CD14-positive monocyte (primary cell): ENCODE measurements around the gene WDR55. TPM values are rescaled to one million over a fixed set of nuclear protein-coding genes. Genes with fewer than 3 reads are reported as not detected.

Experiments used
- DNase-seq, 3 donors: peaks; one replicate each; pipeline ENCODE4 v3.0.0-alpha.2; 2011 to 2022
- H2AFZ ChIP-seq: 2 replicates; pipeline ENCODE4 v1.6.0; 2012; ENCODE audit warnings: mild to moderate bottlenecking, low read depth, low read length, inconsistent platforms; ENCODE audit not compliant: insufficient read depth, poor library complexity, severe bottlenecking
- H3K27ac ChIP-seq, 2 donors: 1 replicate in 1 of 2; 2 replicates in 1 of 2; pipeline ENCODE4 v1.5.1; 2012 to 2013; ENCODE audit warnings: low read length in 2 of 2, control low read depth in 1 of 2, inconsistent platforms in 1 of 2, low read depth in 1 of 2, mild to moderate bottlenecking in 1 of 2
- H3K27me3 ChIP-seq, 2 donors: one replicate each; pipeline versions ENCODE4 v1.6.0 to v1.6.1; 2011 to 2013; ENCODE audit warnings: low read length in 2 of 2; ENCODE audit not compliant: control insufficient read depth in 2 of 2, insufficient read depth in 2 of 2
- H3K36me3 ChIP-seq, 2 donors: replicated peaks in 1 of 2; 1 replicate in 1 of 2; 2 replicates in 1 of 2; pipeline versions ENCODE4 v1.5.1 to v1.6.1; 2012 to 2013; ENCODE audit warnings: low read length in 2 of 2, control low read depth in 1 of 2, inconsistent platforms in 1 of 2, mild to moderate bottlenecking in 1 of 2; ENCODE audit not compliant: insufficient read depth in 2 of 2, control insufficient read depth in 1 of 2
- H3K4me1 ChIP-seq, 2 donors: 1 replicate in 1 of 2; 2 replicates in 1 of 2; pipeline versions ENCODE4 v1.5.1 to v1.6.1; 2012 to 2013; ENCODE audit warnings: low read length in 2 of 2, control low read depth in 1 of 2, inconsistent platforms in 1 of 2, mild to moderate bottlenecking in 1 of 2, moderate library complexity in 1 of 2; ENCODE audit not compliant: insufficient read depth in 2 of 2, control insufficient read depth in 1 of 2
- H3K4me2 ChIP-seq: replicated peaks from 2 replicates; pipeline ENCODE3; 2012; ENCODE audit warnings: low read length, moderate library complexity, mild to moderate bottlenecking; ENCODE audit not compliant: poor library complexity, severe bottlenecking; ENCODE audit errors: extremely low read depth
- H3K4me3 ChIP-seq, 3 experiments: fragments of 200-600 bp in 1 of 3; sonication (generic) in 1 of 3; replicated peaks in 1 of 3; 1 replicate in 2 of 3; 2 replicates in 1 of 3; pipeline ENCODE4 v1.5.1; 2011 to 2013; ENCODE audit warnings: low read length in 3 of 3, mild to moderate bottlenecking in 3 of 3, control low read depth in 2 of 3, low read depth in 2 of 3, inconsistent platforms in 1 of 3, moderate library complexity in 1 of 3
- H3K79me2 ChIP-seq: 2 replicates; pipeline ENCODE4 v1.6.0; 2012; ENCODE audit warnings: mild to moderate bottlenecking, control low read depth, inconsistent platforms, low read length, moderate library complexity; ENCODE audit not compliant: insufficient read depth
- H3K9ac ChIP-seq: 2 replicates; pipeline ENCODE4 v1.6.0; 2017; ENCODE audit warnings: low read length, mild to moderate bottlenecking; ENCODE audit not compliant: insufficient read depth, poor library complexity, severe bottlenecking
- H3K9me3 ChIP-seq, 2 donors: replicated peaks in 1 of 2; 1 replicate in 1 of 2; 2 replicates in 1 of 2; pipeline versions ENCODE4 v1.5.1 to v1.6.1; 2012 to 2013; ENCODE audit warnings: low read length in 2 of 2, control low read depth in 1 of 2; ENCODE audit not compliant: control insufficient read depth in 1 of 2, insufficient read depth in 1 of 2
- H4K20me1 ChIP-seq: 2 replicates; pipeline ENCODE4 v1.6.0; 2012; ENCODE audit warnings: mild to moderate bottlenecking, low read length, control low read depth, moderate library complexity; ENCODE audit not compliant: insufficient read depth
- H3K27ac Mint-ChIP-seq, 7 donors: one replicate each; pipeline ENCODE4 v1.8.0; 2020; ENCODE audit warnings: mild to moderate bottlenecking in 7 of 7, mixed read lengths in 7 of 7, moderate library complexity in 6 of 7, inconsistent platforms in 2 of 7
- H3K27me3 Mint-ChIP-seq, 3 donors: one replicate each; pipeline ENCODE4 v1.8.0; 2021 to 2022; ENCODE audit warnings: low read depth in 3 of 3, mild to moderate bottlenecking in 3 of 3, mixed read lengths in 3 of 3, moderate library complexity in 3 of 3, inconsistent platforms in 1 of 3
- H3K36me3 Mint-ChIP-seq, 2 donors: one replicate each; pipeline ENCODE4 v1.8.0; 2020; ENCODE audit warnings: mixed read lengths in 2 of 2, inconsistent platforms in 1 of 2, mild to moderate bottlenecking in 1 of 2
- H3K4me1 Mint-ChIP-seq: one replicate; pipeline ENCODE4 v1.8.0; 2020; ENCODE audit warnings: mild to moderate bottlenecking, mixed read lengths
- H3K4me3 Mint-ChIP-seq, 2 donors: one replicate each; pipeline ENCODE4 v1.8.0; 2020; ENCODE audit warnings: mild to moderate bottlenecking in 2 of 2, mixed read lengths in 2 of 2, moderate library complexity in 1 of 2
- H3K9me3 Mint-ChIP-seq, 7 donors: one replicate each; pipeline ENCODE4 v1.8.0; 2020 to 2022; ENCODE audit warnings: mixed read lengths in 7 of 7, mild to moderate bottlenecking in 6 of 7, moderate library complexity in 6 of 7, inconsistent platforms in 2 of 7
- WGBS: methylation state at CpG from one replicate; pipeline ENCODE4 v1.1.5; 2013; ENCODE audit warnings: missing lambda C conversion rate; ENCODE audit not compliant: insufficient coverage; 5-methylcytosine and 5-hydroxymethylcytosine counted together
- intact Hi-C, 2 donors: fragments of 100-400 bp; cut with micrococcal nuclease; formaldehyde crosslinking; loops; one replicate each; pipeline versions ENCODE4 v1.15.0 to v1.15.1; 2023
- polyA plus RNA-seq, 3 donors: library from polyadenylated mRNA; depleted of rRNA in 1 of 3; unstranded in 2 of 3; stranded (reverse) in 1 of 3; fragments of 300-500 nt in 2 of 3; fragments of >200 nt in 1 of 3; fragmentation: Illumina TruSeq in 2 of 3; gene quantifications; 1 replicate in 2 of 3; 2 replicates in 1 of 3; pipeline ENCODE4 v1.2.3, GENCODE V29; 2012 to 2021
- TF ChIP-seq, protein P1 (sequence below): fragments of 200-600 bp; IDR thresholded peaks from one replicate; pipeline ENCODE4 v1.8.0; 2022; ENCODE audit warnings: antibody characterized with exemption, mild to moderate bottlenecking

The WDR55 gene
- polyA plus RNA-seq, 3 donors, result 11.2 to 36.8 (median 13.3) TPM

DNA sequence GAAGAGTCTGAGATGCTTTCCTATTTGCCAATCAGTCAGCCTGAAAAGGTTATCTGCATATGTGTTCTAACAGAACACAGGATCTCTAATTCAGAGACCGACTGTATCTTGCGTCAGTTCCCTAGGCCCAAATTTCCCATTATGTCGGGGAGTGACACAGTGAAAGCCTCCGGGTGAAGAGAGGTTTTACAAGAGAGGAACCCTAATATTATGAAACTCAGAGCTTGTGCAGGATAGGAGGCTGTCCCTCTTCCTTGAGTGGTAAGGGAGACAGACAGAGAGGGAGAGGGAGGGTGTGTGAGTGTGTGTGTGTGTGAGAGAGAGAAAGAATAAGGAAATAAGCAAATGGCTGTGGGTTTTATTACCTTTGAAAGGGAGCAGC lies 33.7 kb upstream of the WDR55 start:
- H3K4me3 ChIP-seq, result peak overlapping the region; percentile 76 to 98 (median 97)
- Mint-ChIP-seq H3K36me3 (peaks cover 33 to 51% of the 10 kb centered on the region in 2 donors), H3K4me1 (peaks cover 55% of the 10 kb centered on the region), H3K27ac (peak overlapping the region; percentile 97 to 99 (median 98)), H3K27me3 (peaks cover 0 to 4% (median 0%) of the 10 kb centered on the region in 3 donors), H3K9me3 (peaks cover 4 to 17% (median 12%) of the 10 kb centered on the region in 7 donors), H3K4me3 (peak overlapping the region; percentile 92 to 100)
- peaks cover 0 to 10% of the 10 kb centered on the region in 2 donors for H3K9me3 ChIP-seq
- H3K79me2 ChIP-seq, result peaks cover 55% of the 10 kb centered on the region
- peak overlapping the region; percentile 100 for H3K4me2 ChIP-seq
- peak overlapping the region; percentile 89 for H3K9ac ChIP-seq
- no peaks in the 10 kb centered on the region for H3K27me3 ChIP-seq
- TF ChIP-seq, protein P1, sequence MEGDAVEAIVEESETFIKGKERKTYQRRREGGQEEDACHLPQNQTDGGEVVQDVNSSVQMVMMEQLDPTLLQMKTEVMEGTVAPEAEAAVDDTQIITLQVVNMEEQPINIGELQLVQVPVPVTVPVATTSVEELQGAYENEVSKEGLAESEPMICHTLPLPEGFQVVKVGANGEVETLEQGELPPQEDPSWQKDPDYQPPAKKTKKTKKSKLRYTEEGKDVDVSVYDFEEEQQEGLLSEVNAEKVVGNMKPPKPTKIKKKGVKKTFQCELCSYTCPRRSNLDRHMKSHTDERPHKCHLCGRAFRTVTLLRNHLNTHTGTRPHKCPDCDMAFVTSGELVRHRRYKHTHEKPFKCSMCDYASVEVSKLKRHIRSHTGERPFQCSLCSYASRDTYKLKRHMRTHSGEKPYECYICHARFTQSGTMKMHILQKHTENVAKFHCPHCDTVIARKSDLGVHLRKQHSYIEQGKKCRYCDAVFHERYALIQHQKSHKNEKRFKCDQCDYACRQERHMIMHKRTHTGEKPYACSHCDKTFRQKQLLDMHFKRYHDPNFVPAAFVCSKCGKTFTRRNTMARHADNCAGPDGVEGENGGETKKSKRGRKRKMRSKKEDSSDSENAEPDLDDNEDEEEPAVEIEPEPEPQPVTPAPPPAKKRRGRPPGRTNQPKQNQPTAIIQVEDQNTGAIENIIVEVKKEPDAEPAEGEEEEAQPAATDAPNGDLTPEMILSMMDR, result no peak
- H4K20me1 ChIP-seq, result peaks cover 31% of the 10 kb centered on the region
- peaks cover 30 to 62% of the 10 kb centered on the region in 2 donors for H3K4me1 ChIP-seq
- peak overlapping the region; percentile 15 for H2AFZ ChIP-seq
- H3K36me3 ChIP-seq, result peaks cover 14 to 24% of the 10 kb centered on the region in 2 donors
- peak overlapping the region; percentile 96 to 97 for H3K27ac ChIP-seq
- intact Hi-C loops, result loop anchor here (5.0 kb wide), 1 partner anchor 34 kb away; no protein-coding TSS in a partner anchor
- WGBS, result no CpG with 5 or more reads among the region's 4 CpGs
- DNase-seq, result peak; percentile 80 to 94 (median 91)

DNA sequence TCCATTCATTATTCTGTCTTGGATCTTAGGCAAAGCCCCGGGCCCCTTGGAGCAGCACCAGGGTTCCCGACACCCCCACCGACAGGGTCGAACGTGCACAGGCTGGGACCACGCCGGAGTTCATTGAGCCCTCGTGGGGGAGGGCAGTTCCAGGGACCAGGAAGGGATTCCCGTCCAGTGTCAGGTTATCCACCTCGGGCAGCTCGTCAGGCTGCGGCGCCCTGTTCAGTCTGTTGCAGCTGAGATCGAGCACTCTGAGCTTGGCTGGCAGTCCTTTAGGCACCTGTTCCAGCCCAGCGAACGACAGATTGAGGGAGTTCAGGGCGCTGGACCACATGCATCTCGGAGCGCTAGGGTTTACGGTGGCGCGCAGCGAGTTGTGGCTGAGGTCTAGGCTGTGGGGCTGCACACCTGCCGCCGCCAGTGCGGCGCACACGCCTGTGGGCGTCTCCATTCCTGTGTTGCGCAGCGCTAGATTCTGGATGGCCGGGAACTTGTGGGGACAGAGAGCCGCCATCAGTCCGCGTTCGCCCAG lies 32.8 kb upstream of the WDR55 start:
- peaks cover 30 to 64% of the 10 kb centered on the region in 2 donors for H3K4me1 ChIP-seq
- Mint-ChIP-seq H3K9me3 (peaks cover 4 to 17% (median 12%) of the 10 kb centered on the region in 7 donors), H3K4me1 (peaks cover 56% of the 10 kb centered on the region), H3K27ac (peak overlapping the region; percentile 97 to 99 (median 98)), H3K4me3 (peak overlapping the region; percentile 92 to 100), H3K27me3 (peaks cover 0 to 5% (median 0%) of the 10 kb centered on the region in 3 donors), H3K36me3 (peaks cover 30 to 51% of the 10 kb centered on the region in 2 donors)
- H3K27me3 ChIP-seq, result no peaks in the 10 kb centered on the region
- peak in 1 of 3 donors; percentile 12 for DNase-seq
- H3K4me2 ChIP-seq, result peak overlapping the region; percentile 100
- peaks cover 14 to 24% of the 10 kb centered on the region in 2 donors for H3K36me3 ChIP-seq
- 11% methylated on average over 36 of the region's 36 CpGs for WGBS
- peaks cover 0 to 10% of the 10 kb centered on the region in 2 donors for H3K9me3 ChIP-seq
- H3K27ac ChIP-seq, result peak overlapping the region; percentile 96 to 97
- peaks cover 55% of the 10 kb centered on the region for H3K79me2 ChIP-seq
- peak overlapping the region; percentile 76 to 98 (median 97) for H3K4me3 ChIP-seq
- TF ChIP-seq, protein P1, result no peak
- intact Hi-C loops, result loop anchor here (2.0 to 5.0 kb wide), 2 partner anchors 21 to 35 kb away; no protein-coding TSS in a partner anchor
- H2AFZ ChIP-seq, result no peak overlapping the region
- peak overlapping the region; percentile 89 for H3K9ac ChIP-seq
- peaks cover 31% of the 10 kb centered on the region for H4K20me1 ChIP-seq
